GM23338 (cell line): ENCODE measurements around the gene EIF2B1. TPM values are rescaled to one million over a fixed set of nuclear protein-coding genes. Genes with fewer than 3 reads are reported as not detected.

Experiments used
- ATAC-seq: fragments of 200-7000 bp; cut with Tn5 transposase; 3 replicates; pipeline ENCODE4 v1.9.1; 2020
- DNase-seq: peaks from one replicate; pipeline ENCODE4 v3.0.0-alpha.2; 2015; ENCODE audit warnings: low spot score
- H2AFZ ChIP-seq: fragments of 200-600 bp; sonication (generic); 2 replicates; pipeline ENCODE4 v1.8.0; 2016; ENCODE audit warnings: antibody characterized with exemption, mild to moderate bottlenecking, moderate library complexity
- H3F3A ChIP-seq: fragments of 200-600 bp; sonication (generic); replicated peaks from 2 replicates; pipeline ENCODE4 v1.8.0; 2017; ENCODE audit warnings: antibody characterized with exemption, mixed run types, low read depth
- H3K27ac ChIP-seq: fragments of 200-600 bp; sonication (generic); 2 replicates; pipeline ENCODE4 v1.6.1; 2016; ENCODE audit warnings: low read depth
- H3K27me3 ChIP-seq: fragments of 200-600 bp; sonication (generic); 2 replicates; pipeline ENCODE4 v1.8.0; 2016; ENCODE audit warnings: mild to moderate bottlenecking, mixed run types, moderate library complexity; ENCODE audit not compliant: insufficient read depth
- H3K36me3 ChIP-seq: fragments of 200-600 bp; sonication (generic); 2 replicates; pipeline ENCODE4 v1.8.0; 2016; ENCODE audit warnings: mild to moderate bottlenecking; ENCODE audit not compliant: insufficient read depth
- H3K4me1 ChIP-seq: fragments of 200-600 bp; sonication (generic); 2 replicates; pipeline ENCODE4 v1.8.0; 2016; ENCODE audit warnings: mild to moderate bottlenecking, moderate library complexity; ENCODE audit not compliant: insufficient read depth
- H3K4me2 ChIP-seq: fragments of 200-600 bp; sonication (generic); 2 replicates; pipeline ENCODE4 v1.7.1; 2017; ENCODE audit warnings: mixed run types
- H3K4me3 ChIP-seq: fragments of 200-600 bp; sonication (generic); 2 replicates; pipeline ENCODE4 v1.6.1; 2016; ENCODE audit warnings: mixed run types
- H3K79me2 ChIP-seq: fragments of 200-600 bp; sonication (generic); replicated peaks from 2 replicates; pipeline ENCODE4 v1.8.0; 2017; ENCODE audit warnings: mild to moderate bottlenecking; ENCODE audit not compliant: insufficient read depth
- H3K9me2 ChIP-seq: fragments of 200-600 bp; sonication (generic); 2 replicates; pipeline ENCODE4 v1.8.0; 2017; ENCODE audit not compliant: insufficient read depth
- H4K20me1 ChIP-seq: fragments of 200-600 bp; sonication (generic); replicated peaks from 2 replicates; pipeline ENCODE4 v1.8.0; 2017; ENCODE audit warnings: mild to moderate bottlenecking; ENCODE audit not compliant: insufficient read depth
- H3K27ac Mint-ChIP-seq: 2 replicates; pipeline ENCODE4 v1.8.0; 2020; ENCODE audit warnings: inconsistent platforms, mild to moderate bottlenecking, moderate library complexity, mixed read lengths
- H3K27me3 Mint-ChIP-seq: 3 replicates; pipeline ENCODE4 v1.8.0; 2022; ENCODE audit warnings: low read depth, mild to moderate bottlenecking, moderate library complexity, mixed read lengths, inconsistent platforms; ENCODE audit not compliant: insufficient read depth, poor library complexity
- H3K36me3 Mint-ChIP-seq: 3 replicates; pipeline ENCODE4 v1.8.0; 2021; ENCODE audit warnings: low read depth, mild to moderate bottlenecking, inconsistent platforms, moderate library complexity, mixed read lengths
- H3K4me1 Mint-ChIP-seq: 3 replicates; pipeline ENCODE4 v1.8.0; 2020; ENCODE audit warnings: mild to moderate bottlenecking, inconsistent platforms, mixed read lengths
- H3K4me3 Mint-ChIP-seq: 3 replicates; pipeline ENCODE4 v1.8.0; 2021; ENCODE audit warnings: moderate library complexity, mild to moderate bottlenecking, inconsistent platforms, mixed read lengths
- H3K9me3 Mint-ChIP-seq: 3 replicates; pipeline ENCODE4 v1.8.0; 2020; ENCODE audit warnings: moderate library complexity, mild to moderate bottlenecking, inconsistent platforms, mixed read lengths
- CREB1 ChIP-seq: fragments of 250-450 bp; sonication (Bioruptor Pico); IDR thresholded peaks from 2 replicates; pipeline ENCODE4 v1.5.0; 2020; ENCODE audit warnings: low read depth, mild to moderate bottlenecking, moderate library complexity
- EZH2phosphoT487 ChIP-seq: fragments of 200-600 bp; sonication (generic); IDR thresholded peaks from one replicate; pipeline ENCODE4 v1.8.1; 2018; ENCODE audit warnings: antibody characterized with exemption; ENCODE audit not compliant: unreplicated experiment
- JUNB ChIP-seq: IDR thresholded peaks from one replicate; pipeline ENCODE4 v1.6.1; 2016; ENCODE audit warnings: antibody characterized with exemption; ENCODE audit not compliant: unreplicated experiment
- NANOG ChIP-seq: IDR thresholded peaks from 2 replicates; pipeline ENCODE4 v1.6.1; 2016; ENCODE audit warnings: antibody characterized with exemption, borderline replicate concordance
- POLR2AphosphoS5 ChIP-seq: IDR thresholded peaks from 2 replicates; pipeline ENCODE4 v1.6.1; 2016; ENCODE audit warnings: antibody characterized with exemption, low read depth
- ZNF331 ChIP-seq: fragments of 250-450 bp; sonication (Bioruptor Pico); IDR thresholded peaks from 2 replicates; pipeline ENCODE4 v1.5.0; 2020; ENCODE audit warnings: low read depth, mild to moderate bottlenecking, moderate library complexity
- polyA plus RNA-seq: library from polyadenylated mRNA; unstranded; fragments of >200 nt; fragmentation: Nextera tagmentation; extraction: Ambion mirVana; gene quantifications from 2 replicates; pipeline ENCODE4 v1.2.1, GENCODE V29; 2016
- total RNA-seq: library from RNA; depleted of rRNA; stranded (reverse); fragments of >200 nt; shearing (Covaris generic); gene quantifications from 2 replicates; pipeline ENCODE4 v1.2.3, GENCODE V29; 2014
- TF ChIP-seq, protein P1 (sequence below): fragments of 250-450 bp; sonication (Bioruptor Pico); IDR thresholded peaks from 2 replicates; pipeline ENCODE4 v1.5.0; 2020; ENCODE audit warnings: mild to moderate bottlenecking, moderate library complexity
- TF ChIP-seq, protein P2 (sequence below), 2 experiments: fragments of 200-600 bp in 1 of 2; sonication (generic) in 1 of 2; conservative IDR thresholded peaks; 2 replicates each; pipeline versions ENCODE4 v1.5.1 to v1.6.1; 2016 to 2017; ENCODE audit warnings: antibody characterized with exemption in 2 of 2, low read depth in 2 of 2, mild to moderate bottlenecking in 2 of 2, moderate library complexity in 1 of 2
- TF ChIP-seq, protein P3 (sequence below): IDR thresholded peaks from 2 replicates; pipeline ENCODE4 v1.6.1; 2016; ENCODE audit warnings: antibody characterized with exemption

Gene EIF2B1
- total and polyA plus RNA-seq, 2 experiments from 2014 or later, result 33.5 to 117 TPM

DNA sequence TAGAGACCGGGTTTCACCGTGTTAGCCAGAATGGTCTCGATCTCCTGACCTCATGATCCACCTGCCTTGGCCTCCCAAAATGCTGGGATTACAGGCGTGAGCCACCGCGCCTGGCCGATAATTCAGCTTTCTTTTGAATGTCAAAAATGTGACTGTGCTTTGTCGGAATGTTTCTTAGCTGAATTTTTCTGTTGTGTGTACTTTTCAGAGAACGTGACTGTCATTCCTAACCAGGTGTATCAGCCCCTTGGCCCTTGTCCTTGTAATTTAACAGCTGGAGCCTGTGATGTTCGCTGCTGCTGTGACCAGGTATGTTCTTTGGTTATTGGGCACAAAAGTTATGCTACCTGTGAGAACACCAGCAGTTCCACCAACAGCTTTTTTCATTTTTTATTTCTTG, 45.5 kb upstream of the EIF2B1 start:
- Histone ChIP-seq H3F3A (no peaks in the 10 kb centered on the region), H3K4me1 (no peaks in the 10 kb centered on the region), H3K9me2 (no peaks in the 10 kb centered on the region), H3K4me3 (no peak overlapping the region), H3K36me3 (no peaks in the 10 kb centered on the region), H3K79me2 (no peaks in the 10 kb centered on the region), H3K27me3 (no peaks in the 10 kb centered on the region), H3K4me2 (no peak overlapping the region), H3K27ac (no peak overlapping the region), H2AFZ (no peak overlapping the region), H4K20me1 (no peaks in the 10 kb centered on the region)
- ATAC-seq (no peak), DNase-seq (no peak)
- Mint-ChIP-seq H3K4me3 (no peak overlapping the region), H3K9me3 (no peaks in the 10 kb centered on the region), H3K4me1 (no peaks in the 10 kb centered on the region), H3K36me3 (peaks cover 7% of the 10 kb centered on the region), H3K27me3 (peaks cover 3% of the 10 kb centered on the region), H3K27ac (no peak overlapping the region)
- TF ChIP-seq ZNF331, result no peak
- TF ChIP-seq, protein P1, sequence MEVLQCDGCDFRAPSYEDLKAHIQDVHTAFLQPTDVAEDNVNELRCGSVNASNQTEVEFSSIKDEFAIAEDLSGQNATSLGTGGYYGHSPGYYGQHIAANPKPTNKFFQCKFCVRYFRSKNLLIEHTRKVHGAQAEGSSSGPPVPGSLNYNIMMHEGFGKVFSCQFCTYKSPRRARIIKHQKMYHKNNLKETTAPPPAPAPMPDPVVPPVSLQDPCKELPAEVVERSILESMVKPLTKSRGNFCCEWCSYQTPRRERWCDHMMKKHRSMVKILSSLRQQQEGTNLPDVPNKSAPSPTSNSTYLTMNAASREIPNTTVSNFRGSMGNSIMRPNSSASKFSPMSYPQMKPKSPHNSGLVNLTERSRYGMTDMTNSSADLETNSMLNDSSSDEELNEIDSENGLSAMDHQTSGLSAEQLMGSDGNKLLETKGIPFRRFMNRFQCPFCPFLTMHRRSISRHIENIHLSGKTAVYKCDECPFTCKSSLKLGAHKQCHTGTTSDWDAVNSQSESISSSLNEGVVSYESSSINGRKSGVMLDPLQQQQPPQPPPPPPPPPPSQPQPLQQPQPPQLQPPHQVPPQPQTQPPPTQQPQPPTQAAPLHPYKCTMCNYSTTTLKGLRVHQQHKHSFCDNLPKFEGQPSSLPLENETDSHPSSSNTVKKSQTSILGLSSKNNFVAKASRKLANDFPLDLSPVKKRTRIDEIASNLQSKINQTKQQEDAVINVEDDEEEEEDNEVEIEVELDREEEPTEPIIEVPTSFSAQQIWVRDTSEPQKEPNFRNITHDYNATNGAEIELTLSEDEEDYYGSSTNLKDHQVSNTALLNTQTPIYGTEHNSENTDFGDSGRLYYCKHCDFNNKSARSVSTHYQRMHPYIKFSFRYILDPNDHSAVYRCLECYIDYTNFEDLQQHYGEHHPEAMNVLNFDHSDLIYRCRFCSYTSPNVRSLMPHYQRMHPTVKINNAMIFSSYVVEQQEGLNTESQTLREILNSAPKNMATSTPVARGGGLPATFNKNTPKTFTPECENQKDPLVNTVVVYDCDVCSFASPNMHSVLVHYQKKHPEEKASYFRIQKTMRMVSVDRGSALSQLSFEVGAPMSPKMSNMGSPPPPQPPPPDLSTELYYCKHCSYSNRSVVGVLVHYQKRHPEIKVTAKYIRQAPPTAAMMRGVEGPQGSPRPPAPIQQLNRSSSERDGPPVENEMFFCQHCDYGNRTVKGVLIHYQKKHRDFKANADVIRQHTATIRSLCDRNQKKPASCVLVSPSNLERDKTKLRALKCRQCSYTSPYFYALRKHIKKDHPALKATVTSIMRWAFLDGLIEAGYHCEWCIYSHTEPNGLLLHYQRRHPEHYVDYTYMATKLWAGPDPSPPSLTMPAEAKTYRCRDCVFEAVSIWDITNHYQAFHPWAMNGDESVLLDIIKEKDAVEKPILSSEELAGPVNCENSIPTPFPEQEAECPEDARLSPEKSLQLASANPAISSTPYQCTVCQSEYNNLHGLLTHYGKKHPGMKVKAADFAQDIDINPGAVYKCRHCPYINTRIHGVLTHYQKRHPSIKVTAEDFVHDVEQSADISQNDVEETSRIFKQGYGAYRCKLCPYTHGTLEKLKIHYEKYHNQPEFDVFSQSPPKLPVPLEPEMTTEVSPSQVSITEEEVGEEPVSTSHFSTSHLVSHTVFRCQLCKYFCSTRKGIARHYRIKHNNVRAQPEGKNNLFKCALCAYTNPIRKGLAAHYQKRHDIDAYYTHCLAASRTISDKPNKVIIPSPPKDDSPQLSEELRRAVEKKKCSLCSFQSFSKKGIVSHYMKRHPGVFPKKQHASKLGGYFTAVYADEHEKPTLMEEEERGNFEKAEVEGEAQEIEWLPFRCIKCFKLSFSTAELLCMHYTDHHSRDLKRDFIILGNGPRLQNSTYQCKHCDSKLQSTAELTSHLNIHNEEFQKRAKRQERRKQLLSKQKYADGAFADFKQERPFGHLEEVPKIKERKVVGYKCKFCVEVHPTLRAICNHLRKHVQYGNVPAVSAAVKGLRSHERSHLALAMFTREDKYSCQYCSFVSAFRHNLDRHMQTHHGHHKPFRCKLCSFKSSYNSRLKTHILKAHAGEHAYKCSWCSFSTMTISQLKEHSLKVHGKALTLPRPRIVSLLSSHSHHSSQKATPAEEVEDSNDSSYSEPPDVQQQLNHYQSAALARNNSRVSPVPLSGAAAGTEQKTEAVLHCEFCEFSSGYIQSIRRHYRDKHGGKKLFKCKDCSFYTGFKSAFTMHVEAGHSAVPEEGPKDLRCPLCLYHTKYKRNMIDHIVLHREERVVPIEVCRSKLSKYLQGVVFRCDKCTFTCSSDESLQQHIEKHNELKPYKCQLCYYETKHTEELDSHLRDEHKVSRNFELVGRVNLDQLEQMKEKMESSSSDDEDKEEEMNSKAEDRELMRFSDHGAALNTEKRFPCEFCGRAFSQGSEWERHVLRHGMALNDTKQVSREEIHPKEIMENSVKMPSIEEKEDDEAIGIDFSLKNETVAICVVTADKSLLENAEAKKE, result no peak
- TF ChIP-seq CREB1, result no peak
- TF ChIP-seq JUNB, result no peak
- TF ChIP-seq, protein P2, sequence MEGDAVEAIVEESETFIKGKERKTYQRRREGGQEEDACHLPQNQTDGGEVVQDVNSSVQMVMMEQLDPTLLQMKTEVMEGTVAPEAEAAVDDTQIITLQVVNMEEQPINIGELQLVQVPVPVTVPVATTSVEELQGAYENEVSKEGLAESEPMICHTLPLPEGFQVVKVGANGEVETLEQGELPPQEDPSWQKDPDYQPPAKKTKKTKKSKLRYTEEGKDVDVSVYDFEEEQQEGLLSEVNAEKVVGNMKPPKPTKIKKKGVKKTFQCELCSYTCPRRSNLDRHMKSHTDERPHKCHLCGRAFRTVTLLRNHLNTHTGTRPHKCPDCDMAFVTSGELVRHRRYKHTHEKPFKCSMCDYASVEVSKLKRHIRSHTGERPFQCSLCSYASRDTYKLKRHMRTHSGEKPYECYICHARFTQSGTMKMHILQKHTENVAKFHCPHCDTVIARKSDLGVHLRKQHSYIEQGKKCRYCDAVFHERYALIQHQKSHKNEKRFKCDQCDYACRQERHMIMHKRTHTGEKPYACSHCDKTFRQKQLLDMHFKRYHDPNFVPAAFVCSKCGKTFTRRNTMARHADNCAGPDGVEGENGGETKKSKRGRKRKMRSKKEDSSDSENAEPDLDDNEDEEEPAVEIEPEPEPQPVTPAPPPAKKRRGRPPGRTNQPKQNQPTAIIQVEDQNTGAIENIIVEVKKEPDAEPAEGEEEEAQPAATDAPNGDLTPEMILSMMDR (conservative IDR thresholded peaks at IDR 0.05; ENCODE audit: low read depth in 2 of 2), result no peak
- TF ChIP-seq POLR2AphosphoS5, result no peak
- no peak for TF ChIP-seq NANOG
- TF ChIP-seq EZH2phosphoT487, result no peak
- TF ChIP-seq, protein P3, sequence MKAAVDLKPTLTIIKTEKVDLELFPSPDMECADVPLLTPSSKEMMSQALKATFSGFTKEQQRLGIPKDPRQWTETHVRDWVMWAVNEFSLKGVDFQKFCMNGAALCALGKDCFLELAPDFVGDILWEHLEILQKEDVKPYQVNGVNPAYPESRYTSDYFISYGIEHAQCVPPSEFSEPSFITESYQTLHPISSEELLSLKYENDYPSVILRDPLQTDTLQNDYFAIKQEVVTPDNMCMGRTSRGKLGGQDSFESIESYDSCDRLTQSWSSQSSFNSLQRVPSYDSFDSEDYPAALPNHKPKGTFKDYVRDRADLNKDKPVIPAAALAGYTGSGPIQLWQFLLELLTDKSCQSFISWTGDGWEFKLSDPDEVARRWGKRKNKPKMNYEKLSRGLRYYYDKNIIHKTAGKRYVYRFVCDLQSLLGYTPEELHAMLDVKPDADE, result no peak
